Thoracic aorta (tissue), 2 donors: ENCODE results near the gene NIPAL3. TPM values are rescaled to one million over a fixed set of nuclear protein-coding genes. Genes with fewer than 3 reads are reported as not detected.
A peak's percentile ranks its signal among the peaks of the same experiment; 100 is the strongest.

Source experiments
- ATAC-seq: fragments of 150-250 bp; one replicate; pipeline ENCODE4 v1.8.0; 2017; ENCODE audit warnings: low read depth; ENCODE audit not compliant: insufficient number of reproducible peaks, low FRiP score
- DNase-seq: peaks from one replicate; pipeline ENCODE4 v3.0.0-alpha.2; 2020; ENCODE audit warnings: low spot score
- H3K27ac ChIP-seq, 2 donors: fragments of 200-600 bp; sonication (generic); 1 replicate in 1 of 2; 2 replicates in 1 of 2; pipeline ENCODE4 v1.5.1; 2016; ENCODE audit warnings: mild to moderate bottlenecking in 2 of 2, moderate library complexity in 2 of 2
- H3K27me3 ChIP-seq: fragments of 200-600 bp; sonication (generic); replicated peaks from 2 replicates; pipeline ENCODE4 v1.6.0; 2016; ENCODE audit warnings: mild to moderate bottlenecking; ENCODE audit not compliant: insufficient read depth
- H3K36me3 ChIP-seq: fragments of 200-600 bp; sonication (generic); one replicate; pipeline ENCODE4 v1.5.1; 2016
- H3K4me1 ChIP-seq, 2 donors: fragments of 200-600 bp; sonication (generic); 1 replicate in 1 of 2; 2 replicates in 1 of 2; pipeline versions ENCODE4 v1.5.1 to v1.6.0; 2016; ENCODE audit warnings: low read depth in 2 of 2, mild to moderate bottlenecking in 1 of 2; ENCODE audit not compliant: control insufficient read depth in 1 of 2
- H3K4me3 ChIP-seq: fragments of 200-600 bp; sonication (generic); 2 replicates; pipeline ENCODE4 v1.5.1; 2016; ENCODE audit warnings: mild to moderate bottlenecking
- H3K9me3 ChIP-seq: fragments of 200-600 bp; sonication (generic); 2 replicates; pipeline ENCODE4 v1.5.1; 2016
- CTCF ChIP-seq: fragments of 200-600 bp; sonication (generic); IDR thresholded peaks from one replicate; pipeline ENCODE4 v1.5.1; 2019; ENCODE audit warnings: antibody characterized with exemption
- total RNA-seq, 2 donors: library from RNA; depleted of rRNA; stranded (reverse); fragments of >200 nt; gene quantifications; one replicate each; pipeline versions ENCODE4 v1.1.0 to v1.2.3, GENCODE V29; 2016

NIPAL3 gene
- total RNA-seq, 2 donors from 2014 or later = 19.3 to 31.4 TPM

- TF ChIP-seq CTCF = no peak
- DNase-seq (no peak), ATAC-seq (no peak)
- H3K36me3 ChIP-seq = no peaks in the 10 kb centered on the region
- no peaks in the 10 kb centered on the region for H3K9me3 ChIP-seq
- no peak overlapping the region for H3K27ac ChIP-seq
- no peaks in the 10 kb centered on the region for H3K27me3 ChIP-seq
- peak overlapping the region; percentile 73 for H3K4me3 ChIP-seq
- H3K4me1 ChIP-seq = peaks cover 3 to 10% of the 10 kb centered on the region in 2 donors
Measured at GRCh38 chr1:24416666-24417391, 1.2 kb downstream of the NIPAL3 start.

GRCh38 chr1:24417681-24418080, 2.1 kb downstream of the NIPAL3 start:
- Histone ChIP-seq H3K27ac (no peak overlapping the region), H3K27me3 (no peaks in the 10 kb centered on the region), H3K36me3 (no peaks in the 10 kb centered on the region), H3K4me3 (no peak overlapping the region), H3K4me1 (peaks cover 3 to 9% of the 10 kb centered on the region in 2 donors), H3K9me3 (no peaks in the 10 kb centered on the region)
- ATAC-seq (no peak), DNase-seq (no peak)
- TF ChIP-seq CTCF = no peak

GRCh38 chr1:24418898-24419628, 3.5 kb downstream of the NIPAL3 start:
- DNase-seq = no peak
- Histone ChIP-seq H3K27me3 (no peaks in the 10 kb centered on the region), H3K36me3 (no peaks in the 10 kb centered on the region), H3K4me3 (no peak overlapping the region), H3K4me1 (peaks cover 3 to 5% of the 10 kb centered on the region in 2 donors), H3K27ac (no peak overlapping the region), H3K9me3 (no peaks in the 10 kb centered on the region)
- TF ChIP-seq CTCF = no peak
- no peak for ATAC-seq

- no peaks in the 10 kb centered on the region for H3K36me3 ChIP-seq
- DNase-seq = no peak
- no peaks in the 10 kb centered on the region for H3K27me3 ChIP-seq
- H3K27ac ChIP-seq = no peak overlapping the region
- no peak overlapping the region for H3K4me3 ChIP-seq
- H3K9me3 ChIP-seq = no peaks in the 10 kb centered on the region
- no peak for ATAC-seq
- no peak for TF ChIP-seq CTCF
- peaks cover 3 to 5% of the 10 kb centered on the region in 2 donors for H3K4me1 ChIP-seq
Measured at GRCh38 chr1:24420547-24420946, 4.9 kb downstream of the NIPAL3 start.

- peaks cover 2 to 3% of the 10 kb centered on the region in 2 donors for H3K4me1 ChIP-seq
- DNase-seq = no peak
- TF ChIP-seq CTCF = no peak
- H3K36me3 ChIP-seq = no peaks in the 10 kb centered on the region
- H3K27me3 ChIP-seq = no peaks in the 10 kb centered on the region
- no peaks in the 10 kb centered on the region for H3K9me3 ChIP-seq
- no peak for ATAC-seq
- H3K27ac ChIP-seq = no peak overlapping the region
- H3K4me3 ChIP-seq = no peak overlapping the region
Measured at GRCh38 chr1:24421502-24421901, 5.9 kb downstream of the NIPAL3 start.
